Measurements from ENCODE around the gene PPP2R3B. TPM values are rescaled to one million over a fixed set of nuclear protein-coding genes. Genes with fewer than 3 reads are reported as not detected.

PPP2R3B gene
- total RNA-seq, 1 donor from 2014 or later: 30.3 TPM

DNA sequence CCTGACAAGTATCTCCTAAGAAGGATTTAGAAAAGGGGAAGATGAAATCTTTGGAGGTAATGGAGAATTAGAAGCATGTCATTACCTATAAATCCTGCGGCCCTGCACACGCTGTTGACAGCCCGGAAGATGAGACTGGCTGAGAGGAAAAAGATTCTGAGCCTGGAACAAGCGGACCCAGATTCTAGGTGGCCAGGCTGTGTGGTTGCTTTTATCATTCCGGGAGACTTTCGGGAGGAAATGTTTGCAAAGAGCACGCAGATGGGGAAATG lies 5.8 kb upstream of the PPP2R3B start:
- H3K79me2 ChIP-seq (ENCODE audit: low read depth): no peaks in the 10 kb centered on the region
- H3K27me3 ChIP-seq: no peaks in the 10 kb centered on the region
- no peak overlapping the region for H3K4me3 ChIP-seq
- Mint-ChIP-seq H3K27me3 (ENCODE audit: insufficient read depth, low read depth) (peaks cover 8% of the 10 kb centered on the region), H3K4me1 (peaks cover 10% of the 10 kb centered on the region), H3K4me3 (no peak overlapping the region), H3K9me3 (no peaks in the 10 kb centered on the region), H3K36me3 (no peaks in the 10 kb centered on the region), H3K27ac (no peak overlapping the region)
- no peak overlapping the region for H3K4me2 ChIP-seq
- no peak for DNase-seq (ENCODE audit: low spot score)
- H3K4me1 ChIP-seq: peaks cover 2% of the 10 kb centered on the region
- no peak overlapping the region for H3K9ac ChIP-seq
- no peak overlapping the region for H3K27ac ChIP-seq
- no peaks in the 10 kb centered on the region for H3K36me3 ChIP-seq
- no peak overlapping the region for H2AFZ ChIP-seq (replicated peaks)
- TF ChIP-seq EZH2phosphoT487 (IDR thresholded peaks at IDR 0.05) (no peak), EZH2 (IDR thresholded peaks at IDR 0.05) (no peak)
- TF ChIP-seq, protein P1, sequence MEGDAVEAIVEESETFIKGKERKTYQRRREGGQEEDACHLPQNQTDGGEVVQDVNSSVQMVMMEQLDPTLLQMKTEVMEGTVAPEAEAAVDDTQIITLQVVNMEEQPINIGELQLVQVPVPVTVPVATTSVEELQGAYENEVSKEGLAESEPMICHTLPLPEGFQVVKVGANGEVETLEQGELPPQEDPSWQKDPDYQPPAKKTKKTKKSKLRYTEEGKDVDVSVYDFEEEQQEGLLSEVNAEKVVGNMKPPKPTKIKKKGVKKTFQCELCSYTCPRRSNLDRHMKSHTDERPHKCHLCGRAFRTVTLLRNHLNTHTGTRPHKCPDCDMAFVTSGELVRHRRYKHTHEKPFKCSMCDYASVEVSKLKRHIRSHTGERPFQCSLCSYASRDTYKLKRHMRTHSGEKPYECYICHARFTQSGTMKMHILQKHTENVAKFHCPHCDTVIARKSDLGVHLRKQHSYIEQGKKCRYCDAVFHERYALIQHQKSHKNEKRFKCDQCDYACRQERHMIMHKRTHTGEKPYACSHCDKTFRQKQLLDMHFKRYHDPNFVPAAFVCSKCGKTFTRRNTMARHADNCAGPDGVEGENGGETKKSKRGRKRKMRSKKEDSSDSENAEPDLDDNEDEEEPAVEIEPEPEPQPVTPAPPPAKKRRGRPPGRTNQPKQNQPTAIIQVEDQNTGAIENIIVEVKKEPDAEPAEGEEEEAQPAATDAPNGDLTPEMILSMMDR (IDR thresholded peaks at IDR 0.05): no peak
- H3F3A ChIP-seq (ENCODE audit: low read depth): peaks cover 14% of the 10 kb centered on the region
- no peaks in the 10 kb centered on the region for H4K20me1 ChIP-seq (ENCODE audit: low read depth)
- no peaks in the 10 kb centered on the region for H3K9me3 ChIP-seq (ENCODE audit: low read depth)

DNA sequence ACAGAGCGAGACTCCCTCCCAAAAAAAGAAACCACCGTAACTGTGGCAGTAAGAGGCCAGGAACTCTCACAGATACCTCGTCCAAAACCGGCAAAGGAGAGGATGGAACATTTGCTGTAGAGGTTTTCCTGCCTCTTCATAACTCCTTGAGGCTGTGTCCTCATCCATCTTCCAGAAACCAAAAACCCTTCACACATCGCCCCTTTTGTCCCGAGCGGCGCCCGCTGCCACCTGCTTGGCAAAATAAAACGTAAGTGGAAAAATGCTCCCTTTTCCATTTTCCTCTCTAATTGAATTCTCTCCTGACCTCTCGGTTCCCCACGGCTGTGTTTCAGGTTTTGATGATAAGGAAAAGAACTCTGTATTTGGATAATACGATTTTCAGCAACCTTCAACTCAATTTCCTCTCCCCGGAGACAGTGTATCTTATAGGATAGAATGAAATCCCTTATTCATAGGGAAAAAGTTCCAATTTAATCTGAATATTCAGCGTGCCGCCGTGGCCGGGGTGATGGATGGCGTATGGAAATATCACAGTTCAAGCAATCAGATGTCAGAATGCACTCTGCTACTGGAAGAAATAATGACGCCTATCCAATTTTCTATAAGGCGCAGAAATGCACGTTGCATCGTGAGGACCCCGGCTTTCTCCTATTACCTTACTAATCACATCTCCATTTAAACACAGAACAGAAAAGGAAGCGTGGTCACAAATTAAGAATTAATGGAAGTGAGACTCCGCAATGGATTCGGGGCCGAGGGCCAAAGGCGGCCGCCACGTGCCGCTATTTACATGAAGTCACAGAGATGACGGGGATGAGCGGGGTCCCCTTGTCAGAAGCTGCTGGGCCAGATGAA lies 5.2 kb upstream of the PPP2R3B start:
- H3K27ac Mint-ChIP-seq: no peak overlapping the region
- H3K9me3 ChIP-seq (ENCODE audit: low read depth): no peaks in the 10 kb centered on the region
- peaks cover 11% of the 10 kb centered on the region for H3K27me3 Mint-ChIP-seq (ENCODE audit: insufficient read depth, low read depth)
- no peaks in the 10 kb centered on the region for H3K27me3 ChIP-seq
- H3F3A ChIP-seq (ENCODE audit: low read depth): peaks cover 9% of the 10 kb centered on the region
- TF ChIP-seq EZH2 (IDR thresholded peaks at IDR 0.05) (no peak), EZH2phosphoT487 (IDR thresholded peaks at IDR 0.05) (no peak)
- TF ChIP-seq, protein P1 (IDR thresholded peaks at IDR 0.05): no peak
- no peak overlapping the region for H3K4me3 Mint-ChIP-seq
- no peaks in the 10 kb centered on the region for H3K9me3 Mint-ChIP-seq
- DNase-seq (ENCODE audit: low spot score): no peak
- H3K79me2 ChIP-seq (ENCODE audit: low read depth): no peaks in the 10 kb centered on the region
- no peak overlapping the region for H3K9ac ChIP-seq
- H3K4me2 ChIP-seq: no peak overlapping the region
- H3K36me3 Mint-ChIP-seq: no peaks in the 10 kb centered on the region
- H3K4me1 Mint-ChIP-seq: peaks cover 15% of the 10 kb centered on the region
- H2AFZ ChIP-seq (replicated peaks): no peak overlapping the region
- H4K20me1 ChIP-seq (ENCODE audit: low read depth): no peaks in the 10 kb centered on the region
- H3K4me1 ChIP-seq: no peaks in the 10 kb centered on the region
- no peaks in the 10 kb centered on the region for H3K36me3 ChIP-seq
- no peak overlapping the region for H3K4me3 ChIP-seq
- H3K27ac ChIP-seq: no peak overlapping the region

DNA sequence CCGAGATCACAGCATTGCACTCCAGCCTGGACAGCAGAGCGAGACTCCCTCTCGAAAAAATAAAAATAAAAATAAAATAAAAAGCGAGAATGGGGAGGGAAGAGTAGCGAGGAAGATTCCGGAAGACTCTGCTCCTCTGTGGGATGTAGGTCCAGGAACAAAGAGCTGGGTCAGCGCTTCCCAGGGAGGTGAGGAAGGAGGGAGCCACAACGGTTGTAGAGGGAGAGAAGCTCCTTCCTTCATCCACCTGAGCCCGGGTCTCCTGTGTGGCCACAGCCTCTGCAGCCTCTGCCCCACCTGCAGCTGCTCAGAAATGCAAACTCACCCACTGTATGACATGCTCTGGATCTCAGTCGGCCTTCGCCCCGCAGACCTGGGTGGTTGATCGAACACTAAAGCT lies 3.8 kb upstream of the PPP2R3B start:
- no peak for DNase-seq (ENCODE audit: low spot score)
- H3F3A ChIP-seq (ENCODE audit: low read depth): peaks cover 9% of the 10 kb centered on the region
- H3K9me3 Mint-ChIP-seq: no peaks in the 10 kb centered on the region
- H3K4me3 ChIP-seq: no peak overlapping the region
- H3K36me3 ChIP-seq: no peaks in the 10 kb centered on the region
- peaks cover 11% of the 10 kb centered on the region for H3K27me3 Mint-ChIP-seq (ENCODE audit: insufficient read depth, low read depth)
- H3K4me2 ChIP-seq: no peak overlapping the region
- no peak overlapping the region for H2AFZ ChIP-seq (replicated peaks)
- no peaks in the 10 kb centered on the region for H4K20me1 ChIP-seq (ENCODE audit: low read depth)
- TF ChIP-seq EZH2 (IDR thresholded peaks at IDR 0.05) (no peak), EZH2phosphoT487 (IDR thresholded peaks at IDR 0.05) (no peak)
- TF ChIP-seq, protein P1 (IDR thresholded peaks at IDR 0.05): no peak
- H3K36me3 Mint-ChIP-seq: no peaks in the 10 kb centered on the region
- no peaks in the 10 kb centered on the region for H3K4me1 ChIP-seq
- H3K9ac ChIP-seq: no peak overlapping the region
- H3K4me1 Mint-ChIP-seq: peaks cover 16% of the 10 kb centered on the region
- H3K9me3 ChIP-seq (ENCODE audit: low read depth): no peaks in the 10 kb centered on the region
- H3K27ac ChIP-seq: no peak overlapping the region
- H3K27ac Mint-ChIP-seq: peak overlapping the region; percentile 29
- peaks cover 10% of the 10 kb centered on the region for H3K79me2 ChIP-seq (ENCODE audit: low read depth)
- no peak overlapping the region for H3K4me3 Mint-ChIP-seq
- H3K27me3 ChIP-seq: no peaks in the 10 kb centered on the region
